K562 (cell line): ENCODE results near the gene ALDOC. TPM values are rescaled to one million over a fixed set of nuclear protein-coding genes. Genes with fewer than 3 reads are reported as not detected.
"Not testable (repeated sequence)": the region's sequence is repeated elsewhere in the genome, so short reads cannot be mapped to it uniquely, and the experiment has no call there.

Source experiments
- ATAC-seq: fragments of 200-7000 bp; cut with Tn5 transposase; 3 replicates; pipeline ENCODE4 v1.9.1; 2020; ENCODE audit warnings: moderate library complexity
- BruUV-seq: library from RNA; stranded (reverse); fragments of 400-500 nt; replicated peaks from 2 replicates; lab custom pipeline; 2021; lab: Mats Ljungman, UMichigan
- CTCF ChIA-PET: fragments of 300-600 bp; formaldehyde crosslinking; extraction: SDS; loops from one replicate; lab custom pipeline; 2021; ENCODE audit warnings: low intra/inter-chr PET ratio; lab: Yijun Ruan, JAX
- POLR2A ChIA-PET: fragments of 300-600, 350-650 bp; sonication (Branson Sonifier 250); formaldehyde crosslinking; extraction: SDS; loops from one replicate; lab custom pipeline; 2021; ENCODE audit warnings: antibody characterized with exemption, inconsistent platforms; lab: Yijun Ruan, JAX
- DNase-seq, 4 experiments: peaks; one replicate each; pipeline versions ENCODE4 v3.0.0 to v3.0.0-alpha.2; 2011 to 2018; ENCODE audit warnings: low spot score in 3 of 4, mixed read lengths in 3 of 4; ENCODE audit errors: extremely low read depth in 1 of 4
- FAIRE-seq: peaks from 2 replicates; lab custom pipeline; 2011; peaks lifted over from hg19 to GRCh38; lab: Jason Lieb, UNC
- H2AFZ ChIP-seq: 2 replicates; pipeline ENCODE4 v1.6.0; 2011; ENCODE audit warnings: low read depth, low read length, control low read depth, inconsistent platforms
- H3K27ac ChIP-seq: fragments of 200-600 bp; 3 replicates; pipeline ENCODE4 v1.8.0; 2011; ENCODE audit warnings: low read depth, mild to moderate bottlenecking, control low read depth, inconsistent platforms, low read length, moderate library complexity, mixed read lengths; ENCODE audit errors: extremely low read depth
- H3K27me3 ChIP-seq, 2 experiments: fragments of 300-600 bp in 1 of 2; 2 replicates in 1 of 2; 3 replicates in 1 of 2; pipeline versions ENCODE4 v1.6.0 to v1.8.0; 2011; ENCODE audit warnings: inconsistent platforms in 2 of 2, low read length in 2 of 2, mild to moderate bottlenecking in 1 of 2, mixed read lengths in 1 of 2, moderate library complexity in 1 of 2; ENCODE audit not compliant: control insufficient read depth in 2 of 2, insufficient read depth in 2 of 2
- H3K36me3 ChIP-seq: fragments of 300-600 bp; 3 replicates; pipeline ENCODE4 v1.8.0; 2011; ENCODE audit warnings: mild to moderate bottlenecking, low read length, inconsistent platforms; ENCODE audit not compliant: control insufficient read depth, insufficient read depth
- H3K4me1 ChIP-seq, 2 experiments: fragments of 200-600 bp in 1 of 2; replicated peaks in 1 of 2; 2 replicates in 1 of 2; 3 replicates in 1 of 2; pipeline versions ENCODE4 v1.5.1 to v1.8.0; 2011; ENCODE audit warnings: inconsistent platforms in 2 of 2, low read length in 2 of 2, mild to moderate bottlenecking in 1 of 2, mixed read lengths in 1 of 2, moderate library complexity in 1 of 2; ENCODE audit not compliant: control insufficient read depth in 2 of 2, insufficient read depth in 2 of 2
- H3K4me2 ChIP-seq: 2 replicates; pipeline ENCODE4 v1.6.1; 2011; ENCODE audit warnings: low read length, control low read depth, inconsistent platforms, mixed read lengths; ENCODE audit not compliant: insufficient read depth
- H3K4me3 ChIP-seq: fragments of 200-600 bp; sonication (generic), shearing (Covaris generic); 2 replicates; pipeline ENCODE4 v1.5.1; 2016; ENCODE audit warnings: control low read depth, inconsistent platforms
- H3K79me2 ChIP-seq: fragments of 200-600 bp; 3 replicates; pipeline ENCODE4 v1.8.0; 2011; ENCODE audit warnings: low read length, inconsistent platforms; ENCODE audit not compliant: control insufficient read depth, insufficient read depth
- H3K9ac ChIP-seq, 2 experiments: 2 replicates each; pipeline versions ENCODE4 v1.6.0 to v1.6.1; 2011; ENCODE audit warnings: low read depth in 2 of 2, low read length in 2 of 2, control low read depth in 1 of 2, inconsistent platforms in 1 of 2, mild to moderate bottlenecking in 1 of 2, mixed read lengths in 1 of 2; ENCODE audit not compliant: insufficient read depth in 1 of 2
- H3K9me1 ChIP-seq: one replicate; pipeline ENCODE4 v1.6.0; 2011; ENCODE audit warnings: inconsistent platforms, mild to moderate bottlenecking, low read length, moderate library complexity; ENCODE audit not compliant: control insufficient read depth, insufficient read depth
- H3K9me3 ChIP-seq: replicated peaks from 2 replicates; pipeline ENCODE4 v1.5.1; 2011; ENCODE audit warnings: low read depth, low read length, inconsistent platforms; ENCODE audit not compliant: control insufficient read depth, insufficient read depth
- H4K20me1 ChIP-seq: replicated peaks from 2 replicates; pipeline ENCODE4 v1.6.1; 2011; ENCODE audit warnings: low read length, inconsistent platforms, mixed read lengths; ENCODE audit not compliant: control insufficient read depth, insufficient read depth
- CBX2 ChIP-seq: fragments of 200-600 bp; sonication (generic); IDR thresholded peaks from one replicate; pipeline ENCODE4 v1.6.1; 2012; ENCODE audit warnings: mild to moderate bottlenecking, low read length, inconsistent platforms; ENCODE audit not compliant: insufficient read depth, poor library complexity, severe bottlenecking
- KAT2B ChIP-seq: IDR thresholded peaks from one replicate; pipeline ENCODE4 v1.6.1; 2012; ENCODE audit warnings: low read depth, mild to moderate bottlenecking, control low read depth, inconsistent platforms, low read length, moderate library complexity
- POLR2G ChIP-seq: fragments of 200-400 bp; formaldehyde crosslinking; IDR thresholded peaks from 2 replicates; pipeline ENCODE4 v1.6.1; 2017; ENCODE audit warnings: low read depth, mild to moderate bottlenecking, antibody characterized with exemption, low read length, moderate library complexity
- PPARD ChIP-seq: fragments of 250-450 bp; sonication (Bioruptor Pico); IDR thresholded peaks from 2 replicates; pipeline ENCODE4 v1.8.0; 2022; ENCODE audit warnings: inconsistent platforms, mild to moderate bottlenecking, moderate library complexity
- SAP30 ChIP-seq: fragments of 200-600 bp; sonication (generic); IDR thresholded peaks from 2 replicates; pipeline ENCODE4 v1.6.1; 2012; ENCODE audit warnings: borderline replicate concordance, low read depth, mild to moderate bottlenecking, moderate library complexity, low read length, control low read depth, inconsistent platforms; ENCODE audit not compliant: insufficient read depth, poor library complexity, severe bottlenecking
- SMARCA4 ChIP-seq: fragments of 450-650 bp; IDR thresholded peaks from 2 replicates; pipeline ENCODE4 v1.6.1; 2016
- TEAD1 ChIP-seq, 2 experiments: fragments of 450-650 bp in 1 of 2; sonication (generic) in 1 of 2; formaldehyde crosslinking; IDR thresholded peaks; 2 replicates each; pipeline versions ENCODE4 v1.4.0 to v1.8.0; 2020 to 2022; ENCODE audit warnings: mild to moderate bottlenecking in 2 of 2, missing genetic modification reagents in 1 of 2
- TRIM28 ChIP-seq: fragments of 450-650 bp; IDR thresholded peaks from 2 replicates; pipeline ENCODE4 v1.6.1; 2017
- WGBS: fragments of 100-300 bp; shearing (Covaris generic); methylation state at CpG from one replicate; pipeline ENCODE4 v1.1.6; 2016; ENCODE audit warnings: low coverage, mixed read lengths; ENCODE audit not compliant: insufficient coverage; ENCODE audit errors: missing lambda C conversion rate; 5-methylcytosine and 5-hydroxymethylcytosine counted together
- in situ Hi-C: fragments of 300-500 bp; cut with MboI; formaldehyde crosslinking; loops from 4 replicates; pipeline ENCODE4 v1.15.0; 2018; ENCODE audit warnings: inconsistent platforms, mixed read lengths
- intact Hi-C: fragments of 100-400 bp; cut with micrococcal nuclease; formaldehyde crosslinking; loops from 2 replicates; pipeline ENCODE4 v1.14.2; 2022
- polyA plus RNA-seq, 8 experiments: library from polyadenylated mRNA; depleted of rRNA in 4 of 8; stranded (reverse) in 5 of 8; unstranded in 3 of 8; fragments of >200 nt; fragmentation: Nextera tagmentation in 2 of 8; fragmentation: Illumina TruSeq in 1 of 8; extraction: Ambion mirVana in 2 of 8; extraction: Trizol in 1 of 8; gene quantifications; 2 replicates each; pipeline versions ENCODE4 v1.2.1 to v1.2.3, GENCODE V29; 2011 to 2014; ENCODE audit warnings: inconsistent platforms in 1 of 8, missing spikeins in 1 of 8
- total RNA-seq, 7 experiments: library from RNA; depleted of rRNA in 6 of 7; stranded (reverse); fragments of >200 nt in 6 of 7; fragmentation: Illumina TruSeq in 2 of 7; extraction: Trizol in 2 of 7; gene quantifications; 2 replicates each; pipeline versions ENCODE4 v1.2.1 to v1.2.3, GENCODE V29; 2011 to 2021; ENCODE audit warnings: low replicate concordance in 1 of 7

Gene ALDOC
- total and polyA plus RNA-seq, 9 of the 15 experiments (the other 6 are each of a cell fraction or from before 2014, with no cell fraction given) = 43.2 to 263 (median 99.2) TPM

- TF ChIP-seq SAP30 (no peak), SMARCA4 (no peak), KAT2B (no peak), PPARD (CRISPR knock-in tag) (no peak), TEAD1 (CRISPR knock-in tag; IDR thresholded peaks at IDR 0.05) (no peak), CBX2 (no peak), TRIM28 (no peak)
These were observed 33.7 kb upstream of the ALDOC start (continued) for GRCh38 chr17:28610376-28610775.

GRCh38 chr17:28604031-28604430 is 27.3 kb upstream of the ALDOC start:
- TF ChIP-seq POLR2G = 0 out of 2 replicates have a peak, but pooled peaks have one; percentile 17
- BruUV-seq, ATAC-seq, DNase-seq, in situ Hi-C loops, H4K20me1 ChIP-seq, POLR2A ChIA-PET, H3K4me2 ChIP-seq, H3K9me1 ChIP-seq, FAIRE-seq, H3K27me3 ChIP-seq, H3K9me3 ChIP-seq, H3K4me3 ChIP-seq, H3K79me2 ChIP-seq, intact Hi-C loops, H3K27ac ChIP-seq, H3K9ac ChIP-seq, H2AFZ ChIP-seq: not testable (repeated sequence)
- CTCF ChIA-PET = interaction anchor here (0.7 kb wide), 1 partner anchor 962 kb away, joined by 5 read pairs; no protein-coding TSS in a partner anchor
- H3K36me3 ChIP-seq = peaks cover 22% of the 10 kb centered on the region; the same call in 1 of the 3 replicates
- peaks cover 0 to 11% of the 10 kb centered on the region in 2 experiments; a peak in 2 of 5 replicates for H3K4me1 ChIP-seq
- 100% methylated on average over 2 of the region's 31 CpGs for WGBS
